HEK293 (cell line): ENCODE results near the gene KIAA1671.
A peak's percentile ranks its signal among the peaks of the same experiment; 100 is the strongest.

Source experiments
- CTCF ChIA-PET: fragments of 350-600 bp; formaldehyde crosslinking; extraction: SDS; loops from one replicate; lab custom pipeline; 2021; ENCODE audit warnings: antibody characterized with exemption; lab: Yijun Ruan, JAX
- POLR2A ChIA-PET: fragments of 300-600 bp; formaldehyde crosslinking; extraction: SDS; loops from one replicate; lab custom pipeline; 2020; ENCODE audit warnings: antibody characterized with exemption, inconsistent platforms; lab: Yijun Ruan, JAX
- H3K27ac ChIP-seq: fragments of 200-500 bp; sonication (Bioruptor generic); 2 replicates; pipeline ENCODE4 v1.5.1; 2014; ENCODE audit warnings: low read depth, low read length, control low read depth, inconsistent platforms; ENCODE audit errors: extremely low read depth
- H3K36me3 ChIP-seq, 2 experiments: fragments of 200-500 bp in 1 of 2; sonication (Bioruptor generic) in 1 of 2; 1 replicate in 1 of 2; 2 replicates in 1 of 2; pipeline ENCODE4 v1.5.1; 2014 to 2017; ENCODE audit warnings: inconsistent platforms in 2 of 2, low read length in 2 of 2; ENCODE audit not compliant: control insufficient read depth in 2 of 2, insufficient read depth in 1 of 2
- H3K4me1 ChIP-seq: fragments of 200-500 bp; sonication (Bioruptor generic); 2 replicates; pipeline ENCODE4 v1.5.1; 2014; ENCODE audit warnings: mild to moderate bottlenecking, low read length, inconsistent platforms; ENCODE audit not compliant: control insufficient read depth, insufficient read depth
- H3K4me3 ChIP-seq: 2 replicates; pipeline ENCODE4 v1.5.1; 2011; ENCODE audit warnings: low read depth, mild to moderate bottlenecking, control low read depth, low read length, moderate library complexity
- H3K9me3 ChIP-seq: fragments of 200-500 bp; sonication (Bioruptor generic); 2 replicates; pipeline ENCODE4 v1.5.1; 2014; ENCODE audit warnings: low read depth, low read length, inconsistent platforms; ENCODE audit not compliant: control insufficient read depth, insufficient read depth
- EGR2 ChIP-seq: fragments of 450-650 bp; formaldehyde crosslinking; IDR thresholded peaks from 2 replicates; pipeline ENCODE4 v1.5.1; 2016; ENCODE audit warnings: low read depth, missing biosample characterization, missing genetic modification characterization
- MZF1 ChIP-seq: fragments of 450-650 bp; formaldehyde crosslinking; IDR thresholded peaks from 2 replicates; pipeline ENCODE4 v1.5.1; 2017; ENCODE audit warnings: missing biosample characterization, missing genetic modification characterization, borderline replicate concordance
- PBX3 ChIP-seq: sonication (generic); formaldehyde crosslinking; IDR thresholded peaks from 2 replicates; pipeline ENCODE4 v1.8.1; 2022; ENCODE audit warnings: mild to moderate bottlenecking, moderate library complexity, missing genetic modification reagents
- PRDM10 ChIP-seq: fragments of 450-650 bp; formaldehyde crosslinking; IDR thresholded peaks from 2 replicates; pipeline ENCODE4 v1.5.1; 2016; ENCODE audit warnings: missing biosample characterization, missing genetic modification characterization
- WT1 ChIP-seq: fragments of 450-650 bp; formaldehyde crosslinking; IDR thresholded peaks from 2 replicates; pipeline ENCODE4 v1.5.1; 2016; ENCODE audit warnings: missing biosample characterization, missing genetic modification characterization
- ZBTB6 ChIP-seq: fragments of 450-650 bp; formaldehyde crosslinking; IDR thresholded peaks from 2 replicates; pipeline ENCODE4 v1.5.1; 2017; ENCODE audit warnings: missing biosample characterization, missing genetic modification characterization
- ZBTB8A ChIP-seq: fragments of 450-650 bp; formaldehyde crosslinking; IDR thresholded peaks from 2 replicates; pipeline ENCODE4 v1.5.1; 2016; ENCODE audit warnings: missing biosample characterization, missing genetic modification characterization
- ZEB2 ChIP-seq: fragments of 450-650 bp; formaldehyde crosslinking; IDR thresholded peaks from 2 replicates; pipeline ENCODE4 v1.5.1; 2016; ENCODE audit warnings: missing biosample characterization, missing genetic modification characterization
- ZNF155 ChIP-seq: fragments of 450-650 bp; formaldehyde crosslinking; IDR thresholded peaks from 2 replicates; pipeline ENCODE4 v1.5.1; 2016; ENCODE audit warnings: missing biosample characterization, missing genetic modification characterization
- ZNF19 ChIP-seq: fragments of 450-650 bp; formaldehyde crosslinking; IDR thresholded peaks from 2 replicates; pipeline ENCODE4; 2016; ENCODE audit warnings: missing biosample characterization, missing genetic modification characterization, low read depth
- ZNF341 ChIP-seq: fragments of 450-650 bp; formaldehyde crosslinking; IDR thresholded peaks from 2 replicates; pipeline ENCODE4; 2016; ENCODE audit warnings: low read depth, missing biosample characterization, missing genetic modification characterization
- ZNF394 ChIP-seq: fragments of 450-650 bp; formaldehyde crosslinking; IDR thresholded peaks from 2 replicates; pipeline ENCODE4 v1.5.1; 2016; ENCODE audit warnings: missing biosample characterization, missing genetic modification characterization, mild to moderate bottlenecking, moderate library complexity, borderline replicate concordance
- ZNF404 ChIP-seq: fragments of 450-650 bp; formaldehyde crosslinking; IDR thresholded peaks from 2 replicates; pipeline ENCODE4 v1.5.1; 2017; ENCODE audit warnings: missing biosample characterization, missing genetic modification characterization
- ZNF426 ChIP-seq: fragments of 450-650 bp; formaldehyde crosslinking; IDR thresholded peaks from 2 replicates; pipeline ENCODE4 v1.5.1; 2017; ENCODE audit warnings: missing biosample characterization, missing genetic modification characterization, mild to moderate bottlenecking, inconsistent platforms, moderate library complexity
- ZNF433 ChIP-seq: fragments of 450-650 bp; formaldehyde crosslinking; IDR thresholded peaks from 2 replicates; pipeline ENCODE4 v1.5.1; 2016; ENCODE audit warnings: missing biosample characterization, missing genetic modification characterization, low read depth
- ZNF521 ChIP-seq: fragments of 450-650 bp; formaldehyde crosslinking; IDR thresholded peaks from 2 replicates; pipeline ENCODE4 v1.5.1; 2017; ENCODE audit warnings: missing biosample characterization, mild to moderate bottlenecking, missing genetic modification characterization
- ZNF623 ChIP-seq: fragments of 450-650 bp; formaldehyde crosslinking; IDR thresholded peaks from 2 replicates; pipeline ENCODE4 v1.5.1; 2016; ENCODE audit warnings: missing biosample characterization, missing genetic modification characterization
- ZNF629 ChIP-seq: fragments of 450-650 bp; formaldehyde crosslinking; IDR thresholded peaks from 2 replicates; pipeline ENCODE4 v1.5.1; 2017; ENCODE audit warnings: missing biosample characterization, missing genetic modification characterization
- ZNF776 ChIP-seq: fragments of 450-650 bp; formaldehyde crosslinking; IDR thresholded peaks from 2 replicates; pipeline ENCODE4 v1.5.0; 2017; ENCODE audit warnings: missing biosample characterization, missing genetic modification characterization, borderline replicate concordance
- ZSCAN16 ChIP-seq: fragments of 450-650 bp; formaldehyde crosslinking; IDR thresholded peaks from 2 replicates; pipeline ENCODE4 v1.5.1; 2016; ENCODE audit warnings: missing biosample characterization, missing genetic modification characterization
- ZXDB ChIP-seq: fragments of 450-650 bp; formaldehyde crosslinking; IDR thresholded peaks from 2 replicates; pipeline ENCODE4 v1.5.1; 2016; ENCODE audit warnings: missing biosample characterization, missing genetic modification characterization
- TF ChIP-seq, protein P1 (sequence below): fragments of 450-650 bp; formaldehyde crosslinking; optimal IDR thresholded peaks from 2 replicates; pipeline ENCODE3; 2016; ENCODE audit warnings: missing biosample characterization, mild to moderate bottlenecking, missing genetic modification characterization
- TF ChIP-seq, protein P2 (sequence below): fragments of 450-650 bp; IDR thresholded peaks from 2 replicates; pipeline ENCODE4 v1.5.1; 2018; ENCODE audit warnings: missing biosample characterization, mild to moderate bottlenecking, missing genetic modification characterization

Gene KIAA1671

DNA sequence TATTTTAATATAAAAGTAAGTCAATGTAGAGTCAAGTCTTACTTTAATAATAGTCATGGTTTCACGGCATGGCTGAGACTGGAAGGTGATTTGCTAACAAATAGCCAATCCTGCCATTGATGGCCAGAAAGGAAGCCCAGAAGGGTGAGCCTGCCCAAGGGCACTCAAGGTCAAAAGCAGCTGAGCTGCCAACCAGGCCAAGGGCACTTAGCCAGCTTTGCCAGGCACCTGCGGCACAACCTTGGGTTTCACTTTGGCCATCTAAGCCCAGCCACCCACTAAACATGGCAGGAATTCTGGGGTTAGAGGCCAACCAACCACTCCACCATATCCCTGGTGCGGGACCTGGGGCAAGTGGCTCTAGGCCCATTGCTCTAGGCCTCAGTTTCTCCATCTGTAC lies 10.2 kb upstream of the KIAA1671 start:
- Histone ChIP-seq H3K27ac (no peak overlapping the region), H3K4me3 (no peak overlapping the region)
- CTCF ChIA-PET: interaction anchor here (0.6 to 7.7 kb wide), 3 partner anchors 20 to 112 kb away, joined by 3 to 300 read pairs (median 3); no protein-coding TSS in a partner anchor
- TF ChIP-seq ZEB2 (tag by site-specific recombination) (no peak), ZNF776 (tag by site-specific recombination) (no peak), ZNF426 (tag by site-specific recombination) (no peak), PBX3 (CRISPR knock-in tag) (no peak), MZF1 (tag by site-specific recombination) (no peak), WT1 (no peak), ZXDB (tag by site-specific recombination) (no peak), ZNF629 (tag by site-specific recombination) (no peak), ZNF341 (no peak), EGR2 (no peak)
- TF ChIP-seq, all 188 proteins: peak for 0
- POLR2A ChIA-PET: no interaction called here
- Histone ChIP-seq H3K36me3 (no peaks in the 10 kb centered on the region), H3K4me1 (no peaks in the 10 kb centered on the region), H3K9me3 (no peaks in the 10 kb centered on the region)

- CTCF ChIA-PET: interaction anchor here (0.5 to 3.4 kb wide), 5 partner anchors 69 to 116 kb away, joined by 3 to 26 read pairs (median 4); no protein-coding TSS in a partner anchor
- POLR2A ChIA-PET: no interaction called here
- TF ChIP-seq ZNF623 (tag by site-specific recombination) (peak; percentile 83), PRDM10 (tag by site-specific recombination) (peak; percentile 32; the same call in 1 of the 2 replicates), ZBTB6 (no peak), ZSCAN16 (tag by site-specific recombination) (no peak), ZNF394 (tag by site-specific recombination) (peak; percentile 82; the same call in 1 of the 2 replicates), ZNF433 (tag by site-specific recombination) (0 out of 2 replicates have a peak, but pooled peaks have one; percentile 31), ZNF19 (tag by site-specific recombination) (0 out of 2 replicates have a peak, but pooled peaks have one; percentile 41), ZBTB8A (tag by site-specific recombination) (0 out of 2 replicates have a peak, but pooled peaks have one; percentile 30), ZNF521 (no peak), ZNF155 (tag by site-specific recombination) (no peak), ZNF404 (tag by site-specific recombination) (no peak), ZNF426 (tag by site-specific recombination) (peak; percentile 43)
- TF ChIP-seq, protein P1, sequence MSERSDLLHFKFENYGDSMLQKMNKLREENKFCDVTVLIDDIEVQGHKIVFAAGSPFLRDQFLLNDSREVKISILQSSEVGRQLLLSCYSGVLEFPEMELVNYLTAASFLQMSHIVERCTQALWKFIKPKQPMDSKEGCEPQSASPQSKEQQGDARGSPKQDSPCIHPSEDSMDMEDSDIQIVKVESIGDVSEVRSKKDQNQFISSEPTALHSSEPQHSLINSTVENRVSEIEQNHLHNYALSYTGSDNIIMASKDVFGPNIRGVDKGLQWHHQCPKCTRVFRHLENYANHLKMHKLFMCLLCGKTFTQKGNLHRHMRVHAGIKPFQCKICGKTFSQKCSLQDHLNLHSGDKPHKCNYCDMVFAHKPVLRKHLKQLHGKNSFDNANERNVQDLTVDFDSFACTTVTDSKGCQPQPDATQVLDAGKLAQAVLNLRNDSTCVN (tag by site-specific recombination): no peak
- TF ChIP-seq, protein P2, sequence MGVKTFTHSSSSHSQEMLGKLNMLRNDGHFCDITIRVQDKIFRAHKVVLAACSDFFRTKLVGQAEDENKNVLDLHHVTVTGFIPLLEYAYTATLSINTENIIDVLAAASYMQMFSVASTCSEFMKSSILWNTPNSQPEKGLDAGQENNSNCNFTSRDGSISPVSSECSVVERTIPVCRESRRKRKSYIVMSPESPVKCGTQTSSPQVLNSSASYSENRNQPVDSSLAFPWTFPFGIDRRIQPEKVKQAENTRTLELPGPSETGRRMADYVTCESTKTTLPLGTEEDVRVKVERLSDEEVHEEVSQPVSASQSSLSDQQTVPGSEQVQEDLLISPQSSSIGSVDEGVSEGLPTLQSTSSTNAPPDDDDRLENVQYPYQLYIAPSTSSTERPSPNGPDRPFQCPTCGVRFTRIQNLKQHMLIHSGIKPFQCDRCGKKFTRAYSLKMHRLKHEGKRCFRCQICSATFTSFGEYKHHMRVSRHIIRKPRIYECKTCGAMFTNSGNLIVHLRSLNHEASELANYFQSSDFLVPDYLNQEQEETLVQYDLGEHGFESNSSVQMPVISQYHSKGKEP (tag by site-specific recombination): no peak
These were observed 8.1 kb upstream of the KIAA1671 start for GRCh38 chr22:24944217-24944937.

More at GRCh38 chr22:24944217-24944937, 8.1 kb upstream of the KIAA1671 start:
- no peak overlapping the region for H3K27ac ChIP-seq
- no peaks in the 10 kb centered on the region for H3K4me1 ChIP-seq
- H3K4me3 ChIP-seq: no peak overlapping the region
- H3K36me3 ChIP-seq: no peaks in the 10 kb centered on the region
- H3K9me3 ChIP-seq: no peaks in the 10 kb centered on the region
